SK-N-SH (cell line): ENCODE data around the gene POLR3B. TPM values are rescaled to one million over a fixed set of nuclear protein-coding genes. Genes with fewer than 3 reads are reported as not detected.

Source experiments
- CTCF ChIA-PET: fragments of 300-600, 350-600 bp; formaldehyde crosslinking; extraction: SDS; loops from one replicate; lab custom pipeline; 2021; lab: Yijun Ruan, JAX
- POLR2A ChIA-PET: fragments of 350-600 bp; sonication (Branson Sonifier 250); formaldehyde crosslinking; extraction: SDS; loops from one replicate; lab custom pipeline; 2020; ENCODE audit warnings: antibody characterized with exemption, inconsistent platforms; lab: Yijun Ruan, JAX
- DNase-seq: peaks from one replicate; pipeline ENCODE4 v3.0.0; 2012
- H2AFZ ChIP-seq: fragments of 200-600 bp; sonication (generic); 2 replicates; pipeline ENCODE4 v1.8.1; 2016; ENCODE audit warnings: antibody characterized with exemption, mild to moderate bottlenecking, low read depth
- H3F3A ChIP-seq: fragments of 200-600 bp; sonication (generic); replicated peaks from 2 replicates; pipeline ENCODE3; 2016; ENCODE audit warnings: antibody characterized with exemption, mild to moderate bottlenecking; ENCODE audit not compliant: insufficient read depth
- H3K27ac ChIP-seq, 2 experiments: fragments of 200-500 bp in 1 of 2; fragments of 200-600 bp in 1 of 2; sonication (Bioruptor generic) in 1 of 2; sonication (generic), shearing (Covaris generic) in 1 of 2; 2 replicates each; pipeline versions ENCODE4 v1.5.1 to v1.6.1; 2014 to 2016; ENCODE audit warnings: low read depth in 2 of 2, inconsistent platforms in 1 of 2, low read length in 1 of 2, mild to moderate bottlenecking in 1 of 2, mixed read lengths in 1 of 2
- H3K27me3 ChIP-seq: fragments of 200-600 bp; sonication (generic), shearing (Covaris generic); 2 replicates; pipeline ENCODE4 v1.6.1; 2016; ENCODE audit warnings: mixed run types; ENCODE audit not compliant: insufficient read depth
- H3K36me3 ChIP-seq, 2 experiments: fragments of 200-500 bp in 1 of 2; fragments of 200-600 bp in 1 of 2; sonication (Bioruptor generic) in 1 of 2; sonication (generic) in 1 of 2; replicated peaks in 1 of 2; 2 replicates each; pipeline versions ENCODE3 to v1.5.1; 2014 to 2016; ENCODE audit warnings: low read length in 1 of 2, mild to moderate bottlenecking in 1 of 2; ENCODE audit not compliant: insufficient read depth in 2 of 2, control insufficient read depth in 1 of 2
- H3K4me1 ChIP-seq, 2 experiments: fragments of 200-500 bp in 1 of 2; fragments of 200-600 bp in 1 of 2; sonication (Bioruptor generic) in 1 of 2; sonication (generic), shearing (Covaris generic) in 1 of 2; 2 replicates each; pipeline versions ENCODE4 v1.5.1 to v1.6.1; 2014 to 2016; ENCODE audit warnings: low read depth in 1 of 2, low read length in 1 of 2, mixed run types in 1 of 2; ENCODE audit not compliant: insufficient read depth in 2 of 2, control insufficient read depth in 1 of 2
- H3K4me2 ChIP-seq: fragments of 200-600 bp; sonication (generic), shearing (Covaris generic); 2 replicates; pipeline ENCODE4 v1.6.1; 2017; ENCODE audit warnings: mixed run types
- H3K4me3 ChIP-seq, 2 experiments: fragments of 200-500 bp in 1 of 2; fragments of 200-600 bp in 1 of 2; sonication (Bioruptor generic) in 1 of 2; sonication (generic), shearing (Covaris generic) in 1 of 2; 2 replicates each; pipeline versions ENCODE4 v1.5.1 to v1.8.1; 2014 to 2016; ENCODE audit warnings: low read depth in 2 of 2, inconsistent platforms in 1 of 2, low read length in 1 of 2, mild to moderate bottlenecking in 1 of 2, mixed read lengths in 1 of 2, moderate library complexity in 1 of 2
- H3K79me2 ChIP-seq: fragments of 200-600 bp; sonication (generic); 2 replicates; pipeline ENCODE4 v1.8.1; 2017; ENCODE audit warnings: mild to moderate bottlenecking; ENCODE audit not compliant: insufficient read depth
- H3K9ac ChIP-seq: fragments of 200-600 bp; sonication (generic); 2 replicates; pipeline ENCODE4 v1.6.1; 2017; ENCODE audit warnings: mixed run types
- H3K9me2 ChIP-seq: fragments of 200-600 bp; sonication (generic); 2 replicates; pipeline ENCODE4 v1.6.1; 2017; ENCODE audit warnings: mixed run types
- H3K9me3 ChIP-seq: fragments of 200-600 bp; sonication (generic); 2 replicates; pipeline ENCODE4 v1.6.1; 2017; ENCODE audit warnings: mixed run types, mild to moderate bottlenecking, moderate library complexity
- H4K20me1 ChIP-seq: fragments of 200-600 bp; sonication (generic); 2 replicates; pipeline ENCODE4 v1.6.1; 2017; ENCODE audit warnings: mild to moderate bottlenecking, mixed run types; ENCODE audit not compliant: insufficient read depth
- EZH2phosphoT487 ChIP-seq: fragments of 200-600 bp; sonication (generic); IDR thresholded peaks from 2 replicates; pipeline ENCODE4 v1.6.1; 2017; ENCODE audit warnings: low read depth, mixed run types, mild to moderate bottlenecking, antibody characterized with exemption, moderate library complexity, borderline replicate concordance
- FOSL2 ChIP-seq: IDR thresholded peaks from 2 replicates; pipeline ENCODE4 v1.4.0; 2012; ENCODE audit warnings: low read depth, mild to moderate bottlenecking, moderate library complexity, borderline replicate concordance
- FOXM1 ChIP-seq: IDR thresholded peaks from 2 replicates; pipeline ENCODE4 v1.4.0; 2012; ENCODE audit warnings: low read depth, mild to moderate bottlenecking
- GABPA ChIP-seq: IDR thresholded peaks from 2 replicates; pipeline ENCODE4 v1.4.0; 2012; ENCODE audit warnings: low read depth, mild to moderate bottlenecking
- GATA2 ChIP-seq: sonication (generic); formaldehyde crosslinking; IDR thresholded peaks from 2 replicates; pipeline ENCODE4 v1.5.0; 2020; ENCODE audit warnings: mild to moderate bottlenecking, missing genetic modification reagents
- JUND ChIP-seq: IDR thresholded peaks from 2 replicates; pipeline ENCODE4 v1.4.0; 2012
- MEF2A ChIP-seq: IDR thresholded peaks from 2 replicates; pipeline ENCODE4 v1.4.0; 2012; ENCODE audit warnings: low read depth, borderline replicate concordance
- NFIC ChIP-seq: IDR thresholded peaks from 2 replicates; pipeline ENCODE4 v1.4.0; 2012; ENCODE audit warnings: borderline replicate concordance
- PBX3 ChIP-seq: IDR thresholded peaks from 2 replicates; pipeline ENCODE4; 2012
- POLR2AphosphoS5 ChIP-seq: IDR thresholded peaks from 2 replicates; pipeline ENCODE4 v1.6.1; 2012; ENCODE audit warnings: low read depth, low read length
- SIN3A ChIP-seq: IDR thresholded peaks from 2 replicates; pipeline ENCODE4 v1.6.1; 2012; ENCODE audit warnings: low read depth, mild to moderate bottlenecking, low read length, moderate library complexity, borderline replicate concordance
- SMC3 ChIP-seq: IDR thresholded peaks from 2 replicates; pipeline ENCODE4 v1.6.1; 2012; ENCODE audit warnings: low read depth, low read length, improper control_type of control experiment
- TAF1 ChIP-seq: IDR thresholded peaks from 2 replicates; pipeline ENCODE4 v1.6.1; 2012; ENCODE audit warnings: low read depth, mild to moderate bottlenecking, low read length, moderate library complexity, borderline replicate concordance
- USF1 ChIP-seq: IDR thresholded peaks from 2 replicates; pipeline ENCODE4 v1.4.0; 2012; ENCODE audit warnings: low read depth, borderline replicate concordance
- WGBS: methylation state at CpG from one replicate; pipeline ENCODE4 v1.1.6; 2017; ENCODE audit warnings: low lambda C conversion rate; 5-methylcytosine and 5-hydroxymethylcytosine counted together
- polyA plus RNA-seq, 3 experiments: library from polyadenylated mRNA; depleted of rRNA; stranded (reverse); fragments of >200 nt; gene quantifications; 2 replicates each; pipeline ENCODE4 v1.2.3, GENCODE V29; 2012

The POLR3B gene
- polyA plus RNA-seq, 1 of the 3 experiments (the other 2 are of a cell fraction) = 3.3 TPM

- H2AFZ ChIP-seq = no peak overlapping the region
Measured at GRCh38 chr12:106498056-106498455, 140.5 kb downstream of the POLR3B start.

GRCh38 chr12:106499628-106500027, 142.1 kb downstream of the POLR3B start:
- H3K36me3 ChIP-seq = peaks cover 19 to 39% of the 10 kb centered on the region in 2 experiments
- no peak overlapping the region for H3K4me3 ChIP-seq
- H3K27me3 ChIP-seq = no peaks in the 10 kb centered on the region
- ChIA-PET POLR2A (no interaction called here), CTCF (interaction anchor here (1.2 kb wide), 1 partner anchor 12 kb away, joined by 3 read pairs; no protein-coding TSS in a partner anchor)
- TF ChIP-seq MEF2A (no peak), SMC3 (no peak), SIN3A (no peak), FOXM1 (no peak), FOSL2 (no peak), USF1 (no peak), GABPA (no peak), PBX3 (no peak)
- H2AFZ ChIP-seq = no peak overlapping the region
- no peaks in the 10 kb centered on the region for H3K9me3 ChIP-seq
- no peaks in the 10 kb centered on the region for H3K4me1 ChIP-seq
- no peaks in the 10 kb centered on the region for H3F3A ChIP-seq
- no peaks in the 10 kb centered on the region for H4K20me1 ChIP-seq
- H3K79me2 ChIP-seq = no peaks in the 10 kb centered on the region
- no peaks in the 10 kb centered on the region for H3K9me2 ChIP-seq
- no peak overlapping the region for H3K9ac ChIP-seq
- H3K4me2 ChIP-seq = no peak overlapping the region
- DNase-seq = no peak
- H3K27ac ChIP-seq = no peak overlapping the region
- 97% methylated on average over 2 of the region's 2 CpGs for WGBS

More at GRCh38 chr12:106498056-106498455, 140.5 kb downstream of the POLR3B start:
- WGBS = 91% methylated on average over 7 of the region's 7 CpGs
- Histone ChIP-seq H3K36me3 (peaks cover 19 to 31% of the 10 kb centered on the region in 2 experiments), H3F3A (no peaks in the 10 kb centered on the region), H3K9me2 (no peaks in the 10 kb centered on the region), H3K9me3 (no peaks in the 10 kb centered on the region), H3K27ac (no peak overlapping the region), H4K20me1 (no peaks in the 10 kb centered on the region), H3K9ac (no peak overlapping the region), H3K4me3 (no peak overlapping the region), H3K4me1 (peaks cover 0 to 7% of the 10 kb centered on the region in 2 experiments; a peak in 2 of 4 replicates), H3K4me2 (no peak overlapping the region), H3K27me3 (no peaks in the 10 kb centered on the region), H3K79me2 (no peaks in the 10 kb centered on the region)
- ChIA-PET CTCF (interaction anchor here (0.6 to 1.3 kb wide), 2 partner anchors 14 to 39 kb away, joined by 3 read pairs; no protein-coding TSS in a partner anchor), POLR2A (no interaction called here)
- TF ChIP-seq TAF1 = no peak
- TF ChIP-seq PBX3 = no peak
- no peak for TF ChIP-seq EZH2phosphoT487
- TF ChIP-seq POLR2AphosphoS5 = no peak
- TF ChIP-seq NFIC = no peak
- TF ChIP-seq JUND = no peak
- no peak for TF ChIP-seq GATA2 (CRISPR knock-in tag)
- DNase-seq = no peak
